NOMO-1 (cell line): ENCODE data around the gene SAPCD1.
A peak's percentile ranks its signal among the peaks of the same experiment; 100 is the strongest.
"Not testable (repeated sequence)": the region's sequence is repeated elsewhere in the genome, so short reads cannot be mapped to it uniquely, and the experiment has no call there.

ENCODE experiments used
- DNase-seq, 2 experiments: peaks; one replicate each; lab custom pipeline; 2025; ENCODE audit not compliant: unreplicated experiment in 2 of 2; lab: John Stamatoyannopoulos, UW

SAPCD1 gene

DNA sequence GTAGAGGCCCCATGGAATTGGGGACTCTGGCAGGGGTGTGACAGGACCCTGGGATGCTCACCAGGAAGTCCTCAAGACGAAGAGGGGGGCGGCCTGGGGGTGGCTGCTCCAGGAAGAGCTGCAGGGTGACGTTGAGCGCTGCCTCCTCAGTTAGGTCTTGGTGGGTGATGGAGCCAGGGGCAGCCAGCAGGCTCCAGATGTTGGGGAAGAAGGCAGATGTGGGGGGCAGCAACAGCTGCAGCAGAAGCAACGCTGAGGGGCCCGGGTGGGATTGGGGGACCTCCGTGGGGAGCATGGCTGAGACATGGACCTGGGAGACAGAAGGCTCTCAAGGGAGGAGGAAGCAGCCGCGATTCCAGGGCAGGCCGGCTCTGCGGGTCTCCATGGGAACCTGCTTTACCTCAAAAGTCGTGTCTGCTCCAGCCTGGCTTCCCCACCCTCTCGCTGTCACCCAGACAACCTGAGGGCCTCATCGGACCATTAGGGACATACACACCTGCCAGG, 14.1 kb downstream of the SAPCD1 start:
- DNase-seq: peak in 1 of 2 experiments; percentile 25

DNA sequence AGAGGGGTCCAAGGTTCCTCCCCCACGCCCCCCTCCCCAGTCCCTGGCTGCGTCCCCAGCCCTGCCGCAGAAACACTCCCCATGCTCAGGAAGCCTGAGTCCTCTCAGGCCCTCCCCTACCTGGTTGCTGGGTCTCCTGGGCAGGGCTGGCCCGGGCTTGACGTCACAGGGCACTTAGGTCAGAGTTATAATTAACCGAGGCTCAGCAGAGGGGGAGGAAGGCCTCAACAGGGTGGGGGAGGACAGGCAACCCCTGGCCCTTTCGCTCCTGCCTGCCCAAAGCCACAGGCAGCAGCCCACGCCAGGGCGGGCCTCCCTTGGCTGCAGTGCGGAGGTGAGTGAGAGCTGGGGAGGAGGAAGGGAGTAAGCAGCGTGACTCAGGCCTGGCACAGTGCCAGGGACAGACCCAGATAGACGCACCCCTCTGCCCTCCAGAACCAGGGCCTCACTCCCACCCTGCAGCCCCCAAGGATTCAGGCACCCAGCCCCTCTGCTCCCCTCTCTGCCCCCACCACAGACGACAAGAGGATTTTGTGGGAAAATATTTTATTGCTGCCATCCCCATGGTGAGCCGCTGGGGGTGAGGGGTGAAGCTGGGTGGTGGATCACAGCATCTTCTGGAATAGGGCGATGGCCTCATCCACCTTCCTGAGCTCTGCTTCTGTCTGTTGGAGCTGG, 14.7 kb downstream of the SAPCD1 start, which contains the start of gene VWA7:
VWA7 (minus strand) TSS at position 340 of the 678 bp plus-strand sequence. CDS start 549 bp downstream, outside the sequence.
- peak; percentile 33 to 68 for DNase-seq

DNA sequence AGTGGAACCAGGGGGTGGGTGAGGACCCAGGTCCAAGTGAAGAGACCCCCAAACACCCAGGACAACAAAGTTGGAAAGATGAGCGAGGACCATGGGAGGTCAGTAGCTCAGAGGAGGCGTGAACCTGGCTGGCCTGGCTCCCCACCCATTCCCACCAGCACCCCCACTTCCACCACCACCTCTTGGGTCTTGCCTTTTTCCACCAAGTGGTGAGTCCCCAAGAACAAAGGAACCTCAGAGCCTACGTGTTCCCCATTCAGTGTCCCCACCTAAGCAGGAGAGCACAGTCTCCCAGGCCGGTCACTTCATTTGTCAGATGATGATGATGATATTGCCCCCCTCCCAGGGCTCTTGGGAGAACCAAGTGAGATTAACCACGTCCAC, 15.2 kb downstream of the SAPCD1 start:
- DNase-seq: no peak

DNA sequence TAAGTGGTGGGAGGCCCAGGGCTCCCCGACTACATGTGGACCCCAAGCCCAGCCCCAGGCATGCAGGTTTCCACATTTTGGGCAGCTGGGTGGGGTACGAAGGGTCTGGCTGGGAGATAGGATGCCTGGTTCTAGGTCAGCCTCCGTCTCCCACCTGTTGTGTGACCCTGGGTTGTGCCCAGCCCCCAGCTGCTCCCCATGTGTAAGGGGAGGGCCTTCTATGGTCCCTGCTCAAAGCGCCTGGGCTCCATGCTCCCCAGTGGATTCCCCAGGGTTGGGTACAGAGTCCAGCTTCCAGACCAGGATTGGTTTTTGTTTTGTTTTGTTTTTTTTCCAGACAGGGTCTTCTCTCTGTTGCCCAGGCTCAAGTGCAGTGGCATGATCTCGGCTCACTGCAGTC, 15.7 kb downstream of the SAPCD1 start:
- no peak for DNase-seq

DNA sequence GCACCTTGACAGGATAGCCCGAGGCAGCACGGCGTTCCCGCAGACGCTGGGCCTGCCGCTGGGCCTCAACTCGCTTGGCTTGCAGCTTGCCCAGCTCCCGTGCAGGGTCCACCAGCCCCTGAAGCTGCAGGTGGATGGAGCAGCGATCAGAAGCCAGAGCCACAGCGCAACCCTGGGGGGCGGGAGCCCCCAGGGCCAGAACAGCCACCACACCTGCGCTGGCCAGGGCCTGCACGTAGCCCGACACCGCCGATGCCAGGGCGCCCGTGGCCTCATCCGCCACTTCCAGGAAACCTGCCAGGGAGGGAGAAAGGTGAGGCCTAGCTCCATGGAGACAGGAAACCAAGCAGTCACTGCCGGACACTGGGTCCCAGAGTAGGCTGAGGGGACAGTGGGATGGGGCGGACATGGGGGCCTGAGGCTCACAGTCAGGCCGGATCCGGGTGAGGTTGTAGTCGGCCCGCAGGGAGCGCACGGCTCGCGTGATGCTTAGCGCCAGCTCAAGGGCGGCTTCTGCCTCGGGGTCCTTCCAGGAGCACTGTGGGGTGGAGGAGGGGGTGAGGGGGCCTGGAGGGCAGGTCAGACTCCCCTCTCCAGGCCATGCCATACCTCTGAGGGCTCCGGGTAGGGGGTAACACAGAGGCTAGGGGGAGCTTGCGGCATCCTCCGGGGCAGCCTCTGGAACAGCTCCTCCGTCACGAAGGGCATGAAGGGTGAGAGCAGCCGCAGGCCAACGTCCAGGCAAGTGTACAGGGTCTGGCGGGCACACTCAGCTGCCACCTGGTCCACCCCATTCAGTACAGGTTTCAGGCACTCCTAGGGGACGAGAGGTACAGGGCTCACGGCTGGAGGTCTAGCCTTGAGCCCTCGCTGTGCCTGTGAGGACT, 16.8 kb downstream of the SAPCD1 start:
- DNase-seq: no peak

DNA sequence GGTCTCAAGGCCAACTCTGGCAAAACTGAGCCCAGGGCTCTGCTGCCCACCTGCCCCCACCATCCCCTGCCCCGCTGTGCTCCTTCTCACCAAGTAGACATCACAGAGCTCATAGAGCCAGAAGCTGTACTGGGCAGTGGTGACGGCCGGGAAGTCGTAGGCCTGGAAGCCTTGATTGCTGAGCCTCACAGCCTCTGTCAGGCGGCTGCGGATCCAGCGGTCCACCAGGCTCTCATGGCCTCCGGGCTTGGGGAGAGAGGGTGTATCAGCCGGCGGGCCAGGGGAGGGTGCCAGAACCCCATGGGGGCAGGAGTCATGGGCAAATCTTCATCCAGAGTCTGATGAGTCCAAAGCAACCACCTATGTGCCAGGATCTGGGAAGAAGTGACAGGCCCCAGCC, 17.5 kb downstream of the SAPCD1 start:
- no peak for DNase-seq

DNA sequence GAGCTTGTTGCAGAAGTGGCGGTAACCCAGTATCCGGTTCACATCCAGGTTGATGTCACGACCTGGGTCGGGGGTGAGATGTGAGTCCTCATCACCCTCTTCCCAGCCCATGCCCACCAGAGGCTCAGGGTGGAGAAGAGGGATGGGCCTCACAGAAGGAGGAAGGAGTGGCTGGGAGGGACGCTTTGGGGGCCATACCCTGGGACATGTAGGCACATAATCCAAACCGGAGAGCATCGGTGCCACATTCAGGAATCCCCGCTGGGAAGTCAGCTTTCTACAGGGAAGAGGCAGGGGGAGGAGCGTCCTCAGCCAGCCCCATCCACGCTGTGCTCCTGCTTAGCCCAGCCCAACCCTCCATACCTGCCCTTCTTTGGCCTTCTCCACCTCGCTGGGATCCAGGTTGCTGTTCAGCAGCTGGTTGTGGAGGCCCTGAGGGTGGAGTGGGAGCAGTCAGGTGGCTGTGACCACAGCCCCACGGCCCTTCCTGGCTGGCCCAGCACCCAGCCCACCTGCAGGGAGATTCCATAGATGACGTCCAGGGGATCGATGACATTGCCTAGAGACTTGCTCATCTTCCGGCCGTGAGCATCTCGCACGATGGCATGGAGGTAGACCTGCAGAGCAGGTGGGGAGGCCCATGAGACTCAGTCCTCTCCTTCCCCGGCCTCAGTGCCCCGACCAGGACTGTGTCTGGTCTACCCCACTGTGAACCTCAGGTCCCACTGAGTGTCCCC, 18.2 kb downstream of the SAPCD1 start:
- no peak for DNase-seq

DNA sequence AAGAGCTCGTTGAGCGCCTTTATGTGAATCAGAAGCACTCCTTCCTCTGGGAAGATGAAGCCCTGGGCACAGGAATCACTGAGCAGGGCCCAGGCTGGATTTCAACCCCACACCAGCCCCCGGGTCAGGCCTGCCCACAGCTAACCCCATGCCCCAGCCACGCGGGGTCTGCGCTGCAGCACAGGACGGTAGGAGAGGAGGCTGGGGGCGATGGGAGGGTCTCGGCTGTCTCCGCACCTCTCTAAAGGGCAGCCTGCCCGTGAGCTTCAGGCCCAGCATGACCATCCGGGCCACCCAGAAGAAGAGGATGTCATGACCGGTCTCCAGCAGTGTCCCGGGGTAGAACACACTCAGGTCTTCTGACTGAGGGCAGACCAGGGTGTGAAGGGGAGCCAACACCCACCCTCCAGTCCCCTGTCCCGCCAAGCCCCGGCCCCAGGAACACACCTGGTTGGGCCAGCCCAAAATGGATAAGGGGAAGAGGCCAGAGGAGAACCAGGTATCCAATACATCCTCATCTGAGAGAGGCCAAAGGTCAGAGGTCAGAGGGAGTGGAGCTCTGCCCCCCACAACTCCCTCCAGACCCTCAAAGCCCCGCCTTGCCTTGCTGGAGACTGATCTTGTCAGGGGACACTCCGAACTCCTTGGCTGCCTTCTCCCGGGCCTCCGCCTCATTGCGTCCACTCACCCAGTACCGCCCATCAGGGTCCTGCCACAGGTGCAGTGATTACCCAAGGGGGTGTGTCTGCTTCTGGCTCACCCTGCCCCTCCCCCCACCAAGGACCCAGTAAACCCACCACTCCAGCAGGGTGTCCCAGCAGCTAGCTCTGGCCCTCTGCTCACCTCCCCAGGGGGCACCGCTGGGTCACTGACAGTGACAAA, 19.0 kb downstream of the SAPCD1 start:
- DNase-seq: no peak

DNA sequence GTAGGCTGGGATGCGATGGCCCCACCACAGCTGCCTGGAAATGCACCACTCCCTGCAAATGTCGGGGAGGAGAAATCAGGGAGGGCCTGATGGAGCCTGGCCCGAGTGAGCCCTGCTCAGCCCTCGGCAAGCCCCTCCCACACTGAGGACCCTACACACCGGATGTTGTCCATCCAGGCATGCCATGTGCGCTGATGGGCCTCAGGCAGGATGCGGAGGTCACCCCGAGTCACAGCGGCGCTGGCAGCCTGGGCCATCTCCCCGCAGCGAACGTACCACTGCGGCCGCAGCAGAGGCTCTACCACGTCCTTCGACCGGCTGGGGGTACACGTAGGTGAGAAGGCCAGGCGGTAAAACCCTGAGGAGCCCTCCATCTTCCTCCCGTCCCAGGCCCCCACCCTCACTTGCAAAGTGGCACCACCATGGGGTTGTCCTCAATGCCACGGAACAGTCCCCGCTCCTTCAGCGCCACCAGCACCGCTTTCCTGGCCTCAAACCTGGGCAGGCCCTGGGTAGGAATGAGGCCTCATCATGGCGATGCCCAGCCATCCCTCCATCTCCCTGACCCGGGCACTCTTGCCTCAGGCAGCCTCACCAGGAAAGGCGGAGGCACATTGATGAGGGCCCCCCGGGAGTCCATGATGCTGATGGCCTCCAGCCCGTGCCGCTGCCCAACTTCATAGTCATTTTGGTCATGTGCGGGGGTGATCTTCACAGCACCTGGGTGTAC, 19.8 kb downstream of the SAPCD1 start:
- DNase-seq: no peak

DNA sequence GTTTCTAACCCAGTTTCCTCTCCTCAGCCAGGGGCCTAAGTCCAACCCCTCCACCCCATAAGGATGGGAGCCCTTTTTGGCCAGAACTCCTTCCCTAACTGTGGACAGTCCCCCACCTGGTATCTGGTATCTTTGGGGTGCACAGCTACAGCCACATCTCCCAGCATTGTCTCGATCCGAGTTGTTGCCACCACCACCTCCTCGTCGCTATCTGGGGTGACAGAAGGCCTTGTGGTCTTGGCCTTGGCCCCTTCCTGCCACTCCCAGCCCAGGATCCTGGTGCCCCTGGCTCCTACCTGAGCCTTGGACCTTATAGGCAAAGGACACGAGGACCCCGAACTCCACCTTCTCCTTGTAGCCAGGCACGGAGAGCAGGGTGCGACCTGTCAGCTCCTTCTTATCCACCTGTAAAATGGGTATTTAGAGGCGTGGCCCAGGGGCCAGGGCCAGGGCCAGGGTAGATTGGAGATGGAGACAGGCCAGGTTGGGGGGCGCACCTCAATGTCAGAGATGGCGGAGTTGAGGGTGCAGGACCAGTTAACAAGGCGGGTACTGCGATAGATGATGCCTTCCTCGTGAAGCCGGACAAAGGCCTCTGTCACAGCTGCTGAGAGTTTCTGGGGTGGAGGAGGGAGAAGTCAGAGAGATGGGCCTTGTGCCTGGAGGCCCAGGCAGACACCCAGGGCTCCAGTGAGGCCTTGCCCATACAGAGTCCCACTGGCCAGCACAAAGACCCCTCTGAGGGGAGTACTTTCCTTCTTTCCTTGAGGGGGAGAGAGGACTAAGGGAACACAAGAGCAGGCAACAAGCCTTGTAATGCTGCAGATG, 21.9 kb downstream of the SAPCD1 start:
- DNase-seq: no peak

DNA sequence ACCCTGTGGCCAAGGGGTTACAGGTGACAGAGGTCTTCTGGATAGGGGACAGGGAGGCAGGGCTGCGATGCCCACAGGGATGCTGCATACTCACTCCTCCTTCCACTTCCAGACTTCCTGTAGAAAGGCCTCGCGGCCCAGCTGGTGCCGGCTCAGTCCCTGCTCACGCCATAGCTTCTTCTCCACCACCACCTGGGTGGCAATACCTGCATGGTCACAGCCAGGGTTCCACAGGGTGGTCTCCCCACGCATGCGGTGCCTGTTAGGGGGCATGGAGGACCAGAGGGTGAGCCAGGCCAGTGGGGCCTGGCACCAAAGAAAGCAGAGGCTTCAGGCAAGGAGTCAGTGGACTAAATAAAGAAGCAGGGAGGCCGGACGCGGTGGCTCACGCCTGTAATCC, 23.0 kb downstream of the SAPCD1 start:
- DNase-seq: no peak

DNA sequence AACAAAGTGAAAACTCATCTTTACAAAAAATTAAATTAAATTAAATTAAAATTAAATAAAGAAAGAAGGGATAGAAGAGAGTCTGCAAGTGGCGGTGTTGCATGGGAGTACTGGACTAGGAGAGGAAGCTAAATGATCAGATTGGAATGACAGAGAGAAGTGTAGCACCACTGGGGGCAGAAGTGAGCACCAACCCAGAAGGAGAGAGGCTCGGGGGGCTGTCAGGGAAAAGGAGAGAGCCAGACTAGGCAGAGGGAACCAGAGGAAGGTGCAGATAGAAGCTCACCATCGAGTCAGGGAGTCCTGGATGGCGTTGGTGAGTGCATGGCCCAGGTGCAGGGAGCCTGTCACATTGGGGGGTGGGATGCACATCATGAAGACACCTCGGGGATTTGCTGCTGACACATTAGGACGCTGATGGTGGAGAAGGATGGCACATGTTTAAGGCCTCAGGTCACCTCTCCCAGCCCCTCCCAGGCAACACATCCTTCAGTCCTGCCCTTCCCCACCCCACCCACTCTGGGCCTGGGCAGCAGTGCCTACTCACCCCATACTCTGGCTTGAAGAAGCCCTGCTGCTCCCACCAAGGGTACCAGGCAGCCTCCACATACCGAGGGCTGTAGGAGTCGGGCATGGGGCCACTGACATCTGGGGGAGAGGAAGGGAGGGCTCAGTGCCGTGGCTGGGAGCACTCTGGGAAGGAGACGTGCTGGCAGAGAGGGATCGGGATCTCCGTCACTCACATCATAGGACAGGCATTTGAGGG, 29.1 kb downstream of the SAPCD1 start:
- peak in 1 of 2 experiments; percentile 16 for DNase-seq

DNA sequence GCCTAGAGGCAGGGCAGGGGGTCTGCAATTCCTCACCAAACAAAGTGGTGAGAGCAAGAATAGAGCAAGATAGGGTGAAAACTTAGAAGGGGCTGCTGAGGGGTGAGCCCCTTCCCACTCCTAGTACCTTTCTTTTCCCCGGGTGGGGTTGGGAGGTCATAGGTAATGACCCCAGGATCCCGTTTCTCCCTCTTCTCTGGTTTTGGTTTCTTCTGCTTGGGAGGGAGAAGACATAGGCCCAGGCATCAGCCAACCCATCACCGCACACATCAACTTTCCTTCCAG, 29.6 kb downstream of the SAPCD1 start:
- DNase-seq: no peak

DNA sequence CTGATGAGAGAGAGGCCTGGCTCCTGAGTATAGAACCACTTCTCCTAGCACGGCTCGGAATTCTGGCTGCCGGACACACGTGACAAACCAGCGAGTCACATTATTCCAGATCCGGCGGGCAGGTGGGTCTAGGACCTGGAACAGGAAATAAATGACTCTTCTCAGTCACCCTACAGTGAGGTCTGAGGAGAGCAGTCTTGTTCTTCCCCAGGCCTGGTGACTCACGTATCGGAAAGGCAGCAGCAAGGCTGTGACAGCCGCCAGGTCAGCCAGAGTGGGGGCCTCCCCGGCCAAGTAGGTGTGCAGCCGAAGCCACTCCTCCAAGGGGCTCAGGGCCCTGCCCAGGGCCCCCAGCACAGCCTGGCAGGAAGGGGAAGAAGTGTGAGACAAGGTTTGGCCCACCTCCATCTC, 30.3 kb downstream of the SAPCD1 start:
- no peak for DNase-seq

DNA sequence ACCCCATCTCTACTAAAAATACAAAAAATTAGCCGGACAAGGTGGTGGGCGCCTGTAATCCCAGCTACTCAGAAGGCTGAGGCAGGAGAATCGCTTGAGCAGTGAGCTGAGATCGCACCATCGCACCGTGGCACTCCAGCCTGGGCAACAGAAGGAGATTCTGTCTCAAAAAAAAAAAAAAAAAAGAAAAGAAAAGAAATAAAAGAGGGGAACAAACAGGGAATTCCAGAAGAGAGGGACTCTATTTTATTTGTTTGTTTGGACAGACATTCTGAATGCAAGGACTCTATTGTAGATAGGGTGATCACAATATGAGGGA, 31.4 kb downstream of the SAPCD1 start:
- DNase-seq: not testable (repeated sequence)

DNA sequence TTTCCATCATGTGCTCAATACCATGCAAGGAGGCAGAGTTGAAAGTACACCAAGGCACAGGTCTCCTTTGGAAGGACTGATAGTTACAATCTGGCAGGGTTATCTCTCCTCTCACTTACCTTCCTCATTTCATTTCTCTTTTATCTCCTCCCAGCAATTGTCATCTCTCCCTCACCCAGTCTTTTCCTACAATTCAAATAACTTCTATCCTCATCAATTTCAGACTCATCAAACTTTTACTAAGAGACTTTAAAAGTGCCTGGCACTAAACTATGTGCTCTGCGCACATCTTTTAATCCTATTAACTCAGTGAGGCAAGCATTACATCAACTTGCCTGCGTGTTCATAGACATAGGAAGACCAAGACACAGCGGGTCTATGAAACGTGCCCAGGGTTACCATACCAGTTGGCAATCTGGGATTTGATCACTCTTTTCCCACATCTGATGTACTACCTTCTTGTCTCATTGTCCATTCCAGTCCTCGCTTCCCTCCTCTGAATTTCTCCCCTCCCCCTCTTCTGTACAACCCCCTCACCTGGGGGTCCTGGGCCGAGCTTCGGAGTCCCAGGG, 31.9 kb downstream of the SAPCD1 start:
- peak in 1 of 2 experiments; percentile 59 for DNase-seq

DNA sequence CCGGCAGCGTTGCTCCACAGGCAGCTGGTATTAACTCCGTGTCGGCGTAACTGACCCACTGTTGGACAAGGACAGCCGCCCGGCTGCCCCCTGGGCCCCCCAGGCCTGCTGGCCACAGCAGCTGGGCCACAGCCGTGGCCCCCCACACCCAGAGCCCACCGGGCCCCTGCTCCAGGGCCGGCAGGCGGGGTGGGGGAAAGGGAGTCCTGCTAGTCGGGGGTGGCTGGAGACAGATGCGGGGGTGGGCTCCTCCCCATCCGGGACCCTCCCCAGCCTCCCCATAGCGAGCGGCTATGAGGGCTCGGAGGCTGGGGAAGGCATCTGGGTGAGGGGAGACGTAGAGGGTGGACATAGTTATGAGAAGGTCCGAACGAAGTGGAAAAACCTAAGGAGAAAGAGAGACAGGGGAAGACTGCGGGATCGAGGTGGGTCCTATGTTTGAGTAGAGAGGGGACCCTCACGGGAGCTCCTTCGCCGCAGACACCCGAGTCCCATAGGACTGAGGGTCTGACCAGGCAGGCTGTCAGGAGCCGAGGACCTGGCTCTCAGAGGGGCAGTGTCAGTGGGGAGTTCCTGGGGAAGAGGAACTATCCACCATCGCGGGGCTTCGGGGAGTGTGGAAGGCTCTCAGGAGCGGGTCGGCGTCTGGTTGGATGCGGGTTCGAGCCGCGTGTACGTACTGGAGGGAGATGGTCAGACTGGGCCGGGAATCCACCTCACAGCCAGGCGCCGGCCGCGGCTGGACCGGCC, 32.6 kb downstream of the SAPCD1 start:
- DNase-seq: no peak
